Transverse colon (tissue), 3 donors: ENCODE measurements around the gene RSAD1.

Experiments used
- EP300 ChIP-seq: sonication (generic); formaldehyde crosslinking; IDR thresholded peaks from one replicate; pipeline ENCODE4 v1.6.1; 2017; ENCODE audit warnings: antibody characterized with exemption, low read depth
- POLR2A ChIP-seq: fragments of 450-650 bp; IDR thresholded peaks from one replicate; pipeline ENCODE4 v1.6.1; 2016; ENCODE audit warnings: antibody characterized with exemption, mild to moderate bottlenecking, moderate library complexity
- TF ChIP-seq, protein P1 (sequence below), 5 experiments: fragments of 200-600 bp in 3 of 5; fragments of 450-650 bp in 2 of 5; sonication (generic) in 3 of 5; IDR thresholded peaks; 1 replicate in 2 of 5; 2 replicates in 3 of 5; pipeline ENCODE4 v1.5.1; 2016 to 2017; ENCODE audit warnings: antibody characterized with exemption in 5 of 5, inconsistent platforms in 3 of 5, mild to moderate bottlenecking in 2 of 5, moderate library complexity in 1 of 5

DNA sequence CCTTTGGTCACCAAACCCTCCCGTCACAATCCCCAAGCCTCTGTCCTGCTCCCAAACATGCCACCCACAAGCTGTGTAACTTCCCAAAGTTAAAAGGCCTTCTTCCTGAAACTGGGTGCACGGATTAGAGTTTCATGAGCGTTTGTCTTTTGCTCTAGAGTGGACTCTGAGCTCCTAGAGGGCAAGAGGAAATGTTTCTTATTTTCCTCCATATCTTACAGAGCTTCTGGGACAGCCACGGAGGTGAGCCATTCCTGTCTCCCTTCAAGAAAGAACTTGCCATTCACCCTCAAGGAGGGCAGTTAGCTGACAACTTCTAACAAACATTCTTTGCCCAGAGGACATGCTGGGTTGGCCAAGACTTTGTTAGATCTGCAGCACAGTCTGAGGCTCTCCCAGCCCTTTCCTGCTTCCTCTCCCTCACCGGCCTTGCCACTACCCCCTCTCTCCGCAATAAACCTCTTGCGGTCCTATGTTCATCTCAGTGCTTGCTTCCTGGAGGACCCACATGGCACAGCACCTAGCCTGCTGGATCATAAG lies 27.0 kb downstream of the RSAD1 start:
- TF ChIP-seq, protein P1, sequence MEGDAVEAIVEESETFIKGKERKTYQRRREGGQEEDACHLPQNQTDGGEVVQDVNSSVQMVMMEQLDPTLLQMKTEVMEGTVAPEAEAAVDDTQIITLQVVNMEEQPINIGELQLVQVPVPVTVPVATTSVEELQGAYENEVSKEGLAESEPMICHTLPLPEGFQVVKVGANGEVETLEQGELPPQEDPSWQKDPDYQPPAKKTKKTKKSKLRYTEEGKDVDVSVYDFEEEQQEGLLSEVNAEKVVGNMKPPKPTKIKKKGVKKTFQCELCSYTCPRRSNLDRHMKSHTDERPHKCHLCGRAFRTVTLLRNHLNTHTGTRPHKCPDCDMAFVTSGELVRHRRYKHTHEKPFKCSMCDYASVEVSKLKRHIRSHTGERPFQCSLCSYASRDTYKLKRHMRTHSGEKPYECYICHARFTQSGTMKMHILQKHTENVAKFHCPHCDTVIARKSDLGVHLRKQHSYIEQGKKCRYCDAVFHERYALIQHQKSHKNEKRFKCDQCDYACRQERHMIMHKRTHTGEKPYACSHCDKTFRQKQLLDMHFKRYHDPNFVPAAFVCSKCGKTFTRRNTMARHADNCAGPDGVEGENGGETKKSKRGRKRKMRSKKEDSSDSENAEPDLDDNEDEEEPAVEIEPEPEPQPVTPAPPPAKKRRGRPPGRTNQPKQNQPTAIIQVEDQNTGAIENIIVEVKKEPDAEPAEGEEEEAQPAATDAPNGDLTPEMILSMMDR (IDR thresholded peaks at IDR 0.05): no peak
- no peak for TF ChIP-seq POLR2A
- no peak for TF ChIP-seq EP300
